ENCODE measurements around the gene SEMA3B. TPM values are rescaled to one million over a fixed set of nuclear protein-coding genes. Genes with fewer than 3 reads are reported as not detected.
A peak's percentile ranks its signal among the peaks of the same experiment; 100 is the strongest.

SEMA3B gene
- total and polyA plus RNA-seq, 2 of the 4 experiments (the other 2 are of a cell fraction), result 4.3 to 29.3 TPM

DNA sequence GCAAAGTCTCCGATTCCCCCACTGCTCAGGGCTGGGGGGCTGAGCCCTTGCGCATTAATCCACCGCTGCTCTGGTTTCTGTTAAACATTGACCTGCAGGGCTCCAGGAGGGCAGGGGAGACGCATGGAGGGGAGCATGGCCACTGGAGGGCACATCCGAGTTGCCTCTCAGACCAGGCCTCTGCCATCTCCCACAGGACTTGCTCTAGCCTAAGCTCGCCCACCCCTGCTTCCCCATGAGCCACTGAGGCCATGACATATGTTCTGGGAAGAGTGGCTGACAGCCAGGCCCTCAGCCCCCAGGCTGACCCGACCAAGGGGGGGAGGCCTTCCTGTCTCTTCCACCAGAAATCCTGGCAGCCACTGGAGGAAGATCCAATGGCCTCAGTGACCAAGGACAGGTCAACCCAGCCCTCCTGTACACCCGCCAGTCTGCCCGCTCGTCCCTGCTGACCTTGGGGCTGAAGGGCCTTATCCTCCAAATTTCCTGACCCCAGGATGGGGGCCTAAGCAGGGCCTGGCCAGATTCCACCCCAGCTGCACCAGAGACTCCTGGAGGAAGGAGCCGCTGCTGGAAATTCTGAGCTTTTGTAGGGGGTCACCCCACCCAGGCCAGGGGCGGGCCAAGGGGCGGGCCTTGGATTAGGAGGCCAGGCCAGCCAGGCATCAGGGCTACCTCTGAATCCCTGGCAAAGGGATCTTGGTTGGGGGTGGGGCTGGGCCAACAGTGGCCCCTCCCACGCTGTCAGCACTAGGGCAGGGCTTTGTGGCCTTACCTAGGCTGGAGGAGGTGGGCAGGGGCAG, 34.3 kb downstream of the SEMA3B start, which contains the start of gene HYAL1:
Gene HYAL1, minus strand, starts transcription at position 562 of the 803 bp plus-strand sequence. CDS start 618 bp downstream, outside the sequence.
- H3K9me1 ChIP-seq (ENCODE audit: insufficient read depth, low read length), result peaks cover 18% of the 10 kb centered on the region
- 0 out of 2 replicates have a peak, but pooled peaks cover 3% of the 10 kb centered on the region for H3K9me3 ChIP-seq (ENCODE audit: control insufficient read depth, insufficient read depth, low read length)
- no peak within 1 kb of the TSS for H2AK5ac ChIP-seq (ENCODE audit: low read depth, low read length)
- no peak within 1 kb of the TSS for H3K14ac ChIP-seq (replicated peaks; ENCODE audit: low read depth, low read length)
- H2BK5ac ChIP-seq (ENCODE audit: low read depth, low read length, poor library complexity, severe bottlenecking), result no peak within 1 kb of the TSS
- H3K4me2 ChIP-seq (ENCODE audit: low read depth, low read length), result no peak within 1 kb of the TSS
- H2AFZ ChIP-seq (replicated peaks; ENCODE audit: low read length, poor library complexity), result no peak within 1 kb of the TSS
- peaks cover 12% of the 10 kb centered on the region for H3K4me1 ChIP-seq (ENCODE audit: control insufficient read depth, insufficient read depth, low read length)
- POLR2A ChIA-PET (ENCODE audit: unreplicated experiment), result no interaction called here
- DNase-seq (no peak), ATAC-seq (ENCODE audit: low read depth) (no peak)
- H3K79me1 ChIP-seq (ENCODE audit: low read depth in 1 of 2, low read length in 2 of 2), result peaks cover 13 to 23% of the 10 kb centered on the region in 2 experiments
- no peak within 1 kb of the TSS for H3K9ac ChIP-seq (ENCODE audit: low read depth, low read length)
- H4K5ac ChIP-seq (ENCODE audit: low read depth, low read length), result no peak within 1 kb of the TSS
- no peak within 1 kb of the TSS for H3K23ac ChIP-seq (ENCODE audit: low read depth, low read length)
- no peaks in the 10 kb centered on the region for H4K20me1 ChIP-seq (ENCODE audit: insufficient read depth, low read length)
- H2BK20ac ChIP-seq (ENCODE audit: low read depth, low read length), result no peak within 1 kb of the TSS
- dilution Hi-C loops (cut with HindIII; ENCODE audit: low sequenced_read_pairs, unreplicated experiment), result no loop called here
- no peak within 1 kb of the TSS for H3K56ac ChIP-seq (ENCODE audit: extremely low read depth, insufficient read depth, low read length)
- H3K18ac ChIP-seq (ENCODE audit: low read depth, low read length), result no peak within 1 kb of the TSS
- H3K4me3 ChIP-seq (ENCODE audit: insufficient read depth, low read depth, low read length), result no peak within 1 kb of the TSS
- BruUV-seq (replicated peaks), result no TSS peak
- no peak within 1 kb of the TSS for H3K27ac ChIP-seq (ENCODE audit: insufficient read depth, low read length)
- no peak within 1 kb of the TSS for H4K8ac ChIP-seq (ENCODE audit: low read depth in 2 of 2, low read length in 2 of 2)
- H2BK15ac ChIP-seq (ENCODE audit: low read depth, low read length), result no peak within 1 kb of the TSS
- no peak within 1 kb of the TSS for H4K91ac ChIP-seq (ENCODE audit: insufficient read depth, low read depth, low read length)
- TF ChIP-seq MXI1 (IDR thresholded peaks at IDR 0.05; ENCODE audit: borderline replicate concordance, low read depth, low read length) (no peak), RCOR1 (IDR thresholded peaks at IDR 0.05; ENCODE audit: insufficient replicate concordance, low read length) (no peak)
- TF ChIP-seq, protein P1, sequence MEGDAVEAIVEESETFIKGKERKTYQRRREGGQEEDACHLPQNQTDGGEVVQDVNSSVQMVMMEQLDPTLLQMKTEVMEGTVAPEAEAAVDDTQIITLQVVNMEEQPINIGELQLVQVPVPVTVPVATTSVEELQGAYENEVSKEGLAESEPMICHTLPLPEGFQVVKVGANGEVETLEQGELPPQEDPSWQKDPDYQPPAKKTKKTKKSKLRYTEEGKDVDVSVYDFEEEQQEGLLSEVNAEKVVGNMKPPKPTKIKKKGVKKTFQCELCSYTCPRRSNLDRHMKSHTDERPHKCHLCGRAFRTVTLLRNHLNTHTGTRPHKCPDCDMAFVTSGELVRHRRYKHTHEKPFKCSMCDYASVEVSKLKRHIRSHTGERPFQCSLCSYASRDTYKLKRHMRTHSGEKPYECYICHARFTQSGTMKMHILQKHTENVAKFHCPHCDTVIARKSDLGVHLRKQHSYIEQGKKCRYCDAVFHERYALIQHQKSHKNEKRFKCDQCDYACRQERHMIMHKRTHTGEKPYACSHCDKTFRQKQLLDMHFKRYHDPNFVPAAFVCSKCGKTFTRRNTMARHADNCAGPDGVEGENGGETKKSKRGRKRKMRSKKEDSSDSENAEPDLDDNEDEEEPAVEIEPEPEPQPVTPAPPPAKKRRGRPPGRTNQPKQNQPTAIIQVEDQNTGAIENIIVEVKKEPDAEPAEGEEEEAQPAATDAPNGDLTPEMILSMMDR (conservative IDR thresholded peaks at IDR 0.05; ENCODE audit: low read depth, low read length), result 0 out of 2 replicates have a peak, but pooled peaks have one; percentile 9
- no peak within 1 kb of the TSS for H3K4ac ChIP-seq (ENCODE audit: low read depth, low read length)
- intact Hi-C loops (cut with micrococcal nuclease), result no loop called here
- WGBS, 2 experiments (ENCODE audit: extremely low coverage in 2 of 2, insufficient read length in 1 of 2), result 72% methylated on average over 6 of the region's 14 CpGs; no CpG with 5 or more reads in 1 of the 2 experiments
- H2BK120ac ChIP-seq (ENCODE audit: low read depth, low read length), result no peak within 1 kb of the TSS
- H2AK9ac ChIP-seq (replicated peaks; ENCODE audit: low read depth, low read length, poor library complexity), result no peak within 1 kb of the TSS
- H3K36me3 ChIP-seq (ENCODE audit: control insufficient read depth, insufficient read depth, low read length), result no peaks in the 10 kb centered on the region
- CTCF ChIA-PET, result no interaction called here
- H3K27me3 ChIP-seq (ENCODE audit: control insufficient read depth, insufficient read depth, low read length), result no peaks in the 10 kb centered on the region
- in situ Hi-C loops (cut with MboI; ENCODE audit: low sequenced_read_pairs), result no loop called here
